GM18868 (cell line): ENCODE measurements around the gene PREPL.
"Not testable (repeated sequence)": the region's sequence is repeated elsewhere in the genome, so short reads cannot be mapped to it uniquely, and the experiment has no call there.

Experiments
- ATAC-seq: cut with Tn5 transposase; IDR thresholded peaks from one replicate; pipeline ENCODE4 v1.9.1; 2021; ENCODE audit warnings: mild to moderate bottlenecking, moderate library complexity; ENCODE audit not compliant: unreplicated experiment

The PREPL gene

DNA sequence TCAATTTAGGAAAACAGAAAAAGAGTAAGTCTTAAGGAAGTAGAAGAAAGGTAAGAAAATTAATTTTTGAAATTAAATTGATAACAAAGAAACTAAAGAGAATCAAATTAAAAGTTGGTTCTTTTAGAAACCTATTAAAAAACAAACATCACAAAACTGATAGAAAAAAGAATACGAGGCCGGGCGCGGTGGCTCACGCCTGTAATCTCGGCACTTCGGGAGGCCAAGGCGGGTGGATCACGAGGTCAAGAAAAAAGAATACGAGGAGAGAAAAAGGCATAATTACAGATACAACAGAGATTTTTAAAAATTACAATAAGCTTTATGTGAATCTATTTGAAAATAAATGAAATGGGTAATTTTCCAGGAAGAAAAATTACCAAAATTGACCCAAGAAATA lies 11.8 kb downstream of the PREPL start:
- ATAC-seq = no peak

DNA sequence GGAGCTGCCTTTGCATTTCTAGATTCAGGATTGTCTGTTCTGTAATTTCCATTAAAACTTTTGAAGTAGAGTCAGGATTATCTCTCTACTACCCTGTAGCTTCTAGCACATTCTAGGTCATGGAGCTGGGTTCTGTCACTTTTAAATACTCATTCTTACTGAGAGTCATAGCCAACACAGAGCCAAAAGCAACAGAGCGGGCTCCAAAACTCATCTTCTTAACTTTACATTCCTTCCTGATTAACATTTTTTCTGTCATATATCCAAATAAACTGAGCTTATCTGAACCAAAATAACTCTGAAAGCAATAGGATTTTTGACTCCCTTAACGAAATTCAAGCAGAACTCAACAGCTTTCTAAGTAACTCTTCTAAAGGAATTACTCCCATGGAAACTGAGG lies 12.9 kb downstream of the PREPL start:
- ATAC-seq = no peak

DNA sequence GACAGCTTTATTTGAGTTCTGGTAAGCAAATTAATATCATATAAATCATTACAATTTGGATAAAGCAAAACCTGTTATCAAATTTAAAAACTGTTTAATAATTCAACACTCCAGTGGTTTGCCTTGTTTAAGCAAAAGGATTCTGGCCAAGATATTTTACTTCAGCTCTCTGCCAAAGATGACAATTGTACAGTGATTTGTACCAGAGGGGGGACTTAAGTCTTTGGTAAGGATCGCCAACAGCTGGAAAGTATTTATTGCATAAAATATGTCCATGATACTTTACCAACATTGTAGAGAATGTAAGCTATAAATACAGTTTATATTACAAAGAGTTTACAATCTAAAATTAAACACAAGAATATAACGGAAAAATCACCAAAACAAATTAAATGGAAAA lies 13.8 kb downstream of the PREPL start:
- no peak for ATAC-seq

DNA sequence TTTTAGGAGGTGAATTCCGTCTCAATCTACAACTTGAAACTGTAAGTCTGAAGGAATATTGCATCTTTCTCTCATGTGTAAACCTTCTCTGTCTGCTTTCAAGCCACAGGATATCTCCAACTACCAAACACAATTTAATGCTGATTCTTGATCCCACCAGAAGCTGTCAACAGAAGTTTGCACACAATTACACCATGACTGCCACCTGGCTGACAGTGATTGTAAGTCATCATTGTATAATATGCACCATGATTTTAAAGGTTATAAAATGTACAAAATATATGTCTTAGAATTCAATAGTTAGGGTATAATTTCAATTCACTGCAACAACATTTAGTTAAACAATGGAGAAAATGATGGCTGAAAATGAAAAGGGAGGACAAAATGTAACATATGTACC lies 18.4 kb downstream of the PREPL start:
- ATAC-seq = no peak

DNA sequence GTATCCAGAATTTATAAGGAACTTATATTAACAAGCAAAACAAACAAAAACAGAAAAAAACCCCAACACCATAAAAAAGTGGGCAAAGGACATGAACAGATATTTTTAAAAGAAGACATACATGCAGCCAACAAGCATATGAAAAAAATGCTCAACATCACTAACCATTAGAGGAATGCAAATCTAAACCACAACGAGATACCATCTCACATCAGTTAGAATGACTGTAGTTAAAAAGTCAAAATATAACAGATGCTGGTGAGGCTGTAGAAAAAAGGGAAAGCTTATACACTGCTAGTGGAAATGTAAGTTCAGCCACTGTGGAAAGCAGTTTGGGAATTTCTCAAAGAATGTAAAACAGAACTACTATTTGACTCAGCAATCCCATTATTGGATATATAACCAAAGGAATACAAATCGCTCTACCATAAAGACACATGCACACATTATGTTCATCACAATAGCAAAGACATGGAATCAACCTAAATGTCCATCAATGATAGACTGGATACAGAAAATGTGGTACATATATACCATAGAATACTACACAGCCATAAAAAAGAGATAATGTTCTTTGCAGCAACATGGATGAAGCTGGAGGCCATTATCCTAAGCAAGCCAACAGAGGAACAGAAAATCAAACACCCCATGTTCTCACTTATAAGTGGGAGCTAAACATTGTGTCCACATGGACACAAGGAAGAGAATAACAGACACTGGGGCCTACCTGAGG lies 25.3 kb downstream of the PREPL start:
- no peak for ATAC-seq

DNA sequence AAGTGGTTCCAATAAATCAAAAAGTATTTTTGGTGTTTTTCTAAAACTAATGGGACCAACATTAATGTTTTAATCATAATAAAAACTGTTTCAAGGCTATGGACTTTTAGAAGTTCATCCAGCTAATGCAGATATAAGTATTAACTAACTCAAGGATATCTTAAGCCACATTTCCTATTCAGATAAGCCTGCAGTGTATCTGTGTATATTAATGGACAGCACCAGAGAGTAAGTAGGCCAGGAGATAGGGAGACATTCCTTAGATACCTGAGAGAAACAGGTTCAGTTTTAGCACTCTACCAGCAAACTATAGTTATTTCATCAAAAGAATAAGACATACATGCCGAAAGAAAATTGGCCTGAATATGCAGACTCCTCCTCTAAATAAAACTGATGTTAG lies 27.3 kb downstream of the PREPL start:
- no peak for ATAC-seq

DNA sequence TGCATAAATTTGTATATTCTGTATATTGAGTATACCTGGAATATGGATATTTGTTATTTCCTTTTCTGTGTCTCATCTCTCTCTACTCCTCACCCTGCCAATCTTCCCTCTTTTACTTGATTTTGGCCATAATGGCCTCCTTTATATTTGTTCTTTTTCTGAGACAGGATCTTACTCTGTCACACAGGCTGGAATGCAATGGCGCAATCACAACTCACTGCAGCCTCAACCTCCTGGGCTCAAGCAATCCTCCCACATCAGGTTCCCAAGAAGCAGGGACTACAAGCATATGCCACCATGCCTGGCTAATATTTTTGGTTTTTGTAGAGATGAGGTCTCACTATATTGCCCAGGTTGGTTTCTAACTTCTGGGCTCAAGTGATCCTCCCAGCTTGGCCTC lies 30.5 kb downstream of the PREPL start:
- ATAC-seq = no peak

GRCh38 chr2:44329343-44329742 lies 32.0 kb downstream of the PREPL start:
- ATAC-seq = no peak

DNA sequence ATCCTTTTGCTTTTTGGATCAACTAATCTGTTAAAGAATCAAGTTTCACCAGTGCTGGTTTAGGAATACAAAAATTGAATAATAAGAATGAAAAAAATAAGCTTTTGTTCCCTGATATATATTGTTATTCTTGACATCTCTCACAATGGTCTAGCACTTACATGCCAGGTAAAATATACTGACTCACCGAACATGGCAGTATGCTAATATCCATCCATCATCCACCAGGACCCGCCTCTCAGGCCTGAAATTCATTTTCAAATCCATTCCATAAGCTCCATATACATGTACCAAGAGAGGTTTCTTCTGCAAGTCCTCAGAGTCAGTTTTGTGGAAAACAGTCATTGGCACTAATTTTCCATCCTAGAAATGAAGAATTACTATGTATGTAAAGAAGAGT lies 32.5 kb downstream of the PREPL start:
- ATAC-seq = no peak

GRCh38 chr2:44326548-44327264 lies 34.6 kb downstream of the PREPL start:
- no peak for ATAC-seq

DNA sequence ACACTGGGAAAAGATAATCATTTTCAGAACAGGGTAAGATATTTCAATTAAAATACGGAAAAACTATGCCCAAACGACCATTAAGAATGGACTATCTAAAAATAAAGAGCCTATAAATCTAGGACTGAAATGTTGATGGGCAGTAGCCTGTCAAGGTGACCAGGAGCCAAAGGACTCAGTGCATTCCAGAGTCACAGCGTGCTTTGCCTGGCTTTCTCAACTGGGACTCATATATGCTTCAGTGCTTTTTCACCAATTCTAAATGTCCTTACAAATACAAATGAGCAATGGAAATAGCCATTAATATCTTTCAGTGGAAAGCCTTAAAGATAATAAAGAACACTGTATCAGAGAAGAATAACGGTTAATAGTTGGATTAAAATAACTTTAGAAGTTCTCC lies 35.4 kb downstream of the PREPL start:
- no peak for ATAC-seq

GRCh38 chr2:44324971-44325426 lies 36.3 kb downstream of the PREPL start:
- no peak for ATAC-seq

DNA sequence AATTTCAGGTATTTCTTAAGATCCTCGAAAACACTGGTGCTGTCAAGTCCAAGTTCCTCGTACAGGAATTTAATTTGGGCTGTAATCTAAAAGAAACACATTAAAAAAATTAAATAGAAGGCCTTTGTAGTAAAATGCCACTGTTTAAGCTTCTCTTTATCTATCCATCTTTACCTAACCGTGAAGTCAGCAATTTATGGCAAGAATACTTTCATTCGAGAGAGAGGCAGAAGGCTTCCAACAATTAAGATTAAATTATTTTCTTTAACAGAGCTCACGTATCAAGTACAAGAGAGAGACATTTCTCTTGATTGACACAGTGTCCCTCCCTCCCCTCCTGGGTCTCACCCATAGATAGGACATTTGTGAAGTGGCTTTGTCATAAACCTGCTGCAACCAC lies 39.9 kb downstream of the PREPL start:
- ATAC-seq = no peak

DNA sequence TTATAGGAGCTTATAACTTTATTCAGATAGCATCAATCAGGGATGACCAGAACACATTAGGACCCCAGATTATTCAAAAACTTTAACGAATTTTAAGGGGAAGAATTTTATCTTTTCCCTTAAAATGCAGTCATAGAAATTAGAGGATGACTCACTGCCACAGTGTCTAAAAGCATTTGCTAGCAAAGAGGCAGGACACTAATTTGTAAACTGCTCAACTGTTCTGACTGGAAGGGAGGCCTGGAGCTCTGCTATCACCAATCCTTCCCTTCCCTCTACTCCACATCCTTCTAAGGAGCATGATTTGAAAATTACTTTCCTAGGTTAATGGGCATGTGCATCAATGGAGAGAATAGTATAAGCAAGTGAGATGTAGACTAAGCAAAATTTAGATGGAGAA lies 40.5 kb downstream of the PREPL start:
- no peak for ATAC-seq

DNA sequence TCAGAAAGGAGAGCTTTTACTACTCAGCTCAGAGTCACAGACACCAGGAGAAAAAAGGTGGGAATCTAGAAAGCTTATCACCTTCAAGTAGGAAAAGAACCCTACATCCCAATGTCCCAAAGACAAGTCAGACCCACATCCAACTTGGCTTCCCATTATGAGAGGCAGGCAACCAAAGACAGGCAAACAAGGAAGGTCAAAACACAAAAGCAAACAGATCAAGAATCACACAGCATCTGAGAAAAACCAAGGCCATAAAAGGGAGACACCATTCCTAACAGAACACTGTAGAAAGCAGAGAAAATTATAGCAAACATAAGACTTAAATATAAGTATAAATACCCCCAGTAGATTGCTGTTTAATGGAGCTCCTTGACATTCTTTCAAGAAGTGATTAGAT lies 45.3 kb downstream of the PREPL start:
- no peak for ATAC-seq

- ATAC-seq = no peak
Measured at GRCh38 chr2:44314362-44314761, 46.9 kb downstream of the PREPL start.

DNA sequence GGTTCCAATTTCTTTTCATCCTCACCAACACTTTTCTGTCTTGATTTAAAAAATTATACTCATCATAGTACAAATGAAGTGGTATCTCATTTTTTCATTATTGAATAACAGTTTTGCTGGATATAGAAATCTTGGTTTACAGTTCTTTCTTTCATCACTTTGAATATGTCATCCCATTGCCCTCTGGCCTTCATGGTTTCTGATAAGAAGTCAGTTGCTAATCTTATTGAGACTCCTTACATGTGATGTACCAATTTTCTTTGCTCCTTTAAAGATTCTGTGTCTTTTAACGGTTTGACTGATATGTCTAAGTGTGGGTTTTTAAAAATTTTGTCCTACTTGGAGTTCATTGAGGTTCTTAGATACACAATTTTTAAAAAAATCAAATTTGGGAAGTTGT lies 51.0 kb downstream of the PREPL start:
- no peak for ATAC-seq

GRCh38 chr2:44305882-44306281 lies 55.4 kb downstream of the PREPL start:
- ATAC-seq = no peak

DNA sequence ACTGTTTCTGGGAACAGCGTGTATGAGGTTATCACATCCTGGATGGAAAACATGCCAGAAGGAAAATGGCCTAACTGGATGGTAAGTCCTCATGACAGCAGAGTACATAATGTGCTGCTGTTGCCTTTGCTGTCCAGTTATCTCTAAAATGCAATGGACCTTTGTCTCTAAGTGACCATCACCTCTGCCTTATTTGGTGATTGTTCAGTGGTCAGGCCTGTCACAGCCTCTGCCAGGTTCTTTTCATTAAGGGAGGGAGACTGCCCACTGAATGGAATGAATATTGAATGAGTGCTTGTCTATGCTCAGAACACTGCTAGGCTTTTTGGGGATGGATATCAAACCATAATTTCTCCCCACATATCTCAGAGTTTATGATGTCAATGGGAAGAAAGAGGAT lies 57.0 kb downstream of the PREPL start:
- ATAC-seq = no peak

GRCh38 chr2:44303766-44304165 lies 57.5 kb downstream of the PREPL start:
- ATAC-seq = not testable (repeated sequence)

DNA sequence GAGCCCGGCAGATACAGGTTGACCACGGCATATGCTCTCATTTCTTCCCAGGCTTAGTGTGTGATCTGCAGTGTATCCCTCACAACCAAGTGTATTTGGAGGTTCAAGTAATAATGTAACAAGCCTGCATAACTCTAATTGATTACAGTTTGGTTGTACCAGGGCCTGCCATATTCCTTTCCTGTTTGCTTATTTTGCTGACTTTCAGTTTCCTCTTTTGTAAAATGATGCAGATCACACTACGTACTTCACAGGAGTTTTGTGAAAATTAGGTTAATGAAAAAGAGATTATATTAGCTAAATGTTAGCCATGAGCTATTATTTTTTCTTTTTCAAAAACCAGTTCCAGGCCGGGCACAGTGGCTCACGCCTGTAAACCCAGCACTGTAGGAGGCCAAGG lies 60.2 kb downstream of the PREPL start:
- no peak for ATAC-seq

DNA sequence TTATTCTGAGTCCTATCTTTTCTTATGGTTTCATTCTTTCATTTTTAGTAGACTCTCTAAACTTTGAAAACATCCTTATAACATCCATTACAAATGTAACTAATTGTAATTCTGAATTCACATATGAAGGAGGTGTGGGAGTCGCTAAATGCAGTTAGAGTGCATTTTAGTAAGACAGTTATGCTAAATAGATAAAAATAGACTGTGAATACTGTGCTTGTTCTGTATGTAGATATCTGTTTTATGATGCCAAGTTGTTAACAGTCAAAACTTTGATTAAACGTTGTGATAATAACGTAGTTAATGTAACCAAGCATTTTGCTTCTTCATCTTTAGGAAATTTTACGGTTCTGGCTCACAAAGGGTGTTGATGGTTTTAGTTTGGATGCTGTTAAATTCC lies 61.7 kb downstream of the PREPL start:
- no peak for ATAC-seq

DNA sequence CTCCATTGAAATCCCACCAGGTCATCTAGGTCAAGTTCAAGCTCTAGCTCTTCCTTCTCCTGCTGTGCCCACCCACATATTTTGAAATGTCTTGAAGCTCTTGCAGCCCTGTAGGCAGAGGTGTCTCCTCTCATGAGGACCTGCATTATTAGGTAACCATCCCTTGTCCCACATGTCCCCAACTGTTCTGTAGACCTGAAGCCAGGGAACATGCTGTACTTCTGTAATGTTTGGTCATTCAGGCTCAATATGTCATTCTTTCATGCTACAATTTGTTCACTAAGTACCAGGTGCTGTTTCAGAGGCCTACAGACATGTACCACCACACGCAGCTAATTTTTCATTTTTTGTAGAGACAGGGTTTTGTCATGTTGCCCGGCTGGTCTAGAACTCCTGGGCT lies 63.9 kb downstream of the PREPL start:
- ATAC-seq = no peak
